ENCODE measurements around the gene GRID1. TPM values are rescaled to one million over a fixed set of nuclear protein-coding genes. Genes with fewer than 3 reads are reported as not detected.

The GRID1 gene
- total RNA-seq, 3 donors from 2014 or later: 2.3 to 8.5 (median 5.9) TPM

GRCh38 chr10:86130737-86131475, 235.7 kb downstream of the GRID1 start:
- no peak for DNase-seq (ENCODE audit: low spot score in 2 of 2)
- peaks cover 3 to 15% of the 10 kb centered on the region in 2 donors for H3K9me3 ChIP-seq
- TF ChIP-seq POLR2AphosphoS5 (IDR thresholded peaks at IDR 0.05): no peak
- TF ChIP-seq CTCF (IDR thresholded peaks at IDR 0.05): no peak
- no peak for TF ChIP-seq POLR2A (IDR thresholded peaks at IDR 0.05)
- H3K4me1 ChIP-seq: no peaks in the 10 kb centered on the region
- H3K4me3 ChIP-seq: no peak overlapping the region
- intact Hi-C loops (cut with DNase I; ENCODE audit: low total_unique reads): no loop called here
- H3K27me3 ChIP-seq: no peaks in the 10 kb centered on the region
- no peaks in the 10 kb centered on the region for H3K36me3 ChIP-seq
- H3K27ac ChIP-seq: no peak overlapping the region

GRCh38 chr10:86130041-86130440, 236.6 kb downstream of the GRID1 start:
- H3K4me1 ChIP-seq: no peaks in the 10 kb centered on the region
- H3K27ac ChIP-seq: no peak overlapping the region
- no peaks in the 10 kb centered on the region for H3K36me3 ChIP-seq
- H3K9me3 ChIP-seq: peaks cover 3 to 15% of the 10 kb centered on the region in 2 donors
- TF ChIP-seq CTCF (IDR thresholded peaks at IDR 0.05) (no peak), POLR2AphosphoS5 (IDR thresholded peaks at IDR 0.05) (no peak), POLR2A (IDR thresholded peaks at IDR 0.05) (no peak)
- intact Hi-C loops (cut with DNase I; ENCODE audit: low total_unique reads): no loop called here
- no peak for DNase-seq (ENCODE audit: low spot score in 2 of 2)
- no peaks in the 10 kb centered on the region for H3K27me3 ChIP-seq
- no peak overlapping the region for H3K4me3 ChIP-seq

- H3K4me3 ChIP-seq: no peak overlapping the region
- no peaks in the 10 kb centered on the region for H3K36me3 ChIP-seq
- H3K27me3 ChIP-seq: no peaks in the 10 kb centered on the region
- no peaks in the 10 kb centered on the region for H3K4me1 ChIP-seq
- TF ChIP-seq POLR2A (IDR thresholded peaks at IDR 0.05): no peak
- H3K27ac ChIP-seq: no peak overlapping the region
- intact Hi-C loops (cut with DNase I; ENCODE audit: low total_unique reads): no loop called here
- no peak for DNase-seq (ENCODE audit: low spot score in 2 of 2)
- H3K9me3 ChIP-seq: peaks cover 3 to 15% of the 10 kb centered on the region in 2 donors
Measured at GRCh38 chr10:86128360-86128759, 238.2 kb downstream of the GRID1 start.

DNA sequence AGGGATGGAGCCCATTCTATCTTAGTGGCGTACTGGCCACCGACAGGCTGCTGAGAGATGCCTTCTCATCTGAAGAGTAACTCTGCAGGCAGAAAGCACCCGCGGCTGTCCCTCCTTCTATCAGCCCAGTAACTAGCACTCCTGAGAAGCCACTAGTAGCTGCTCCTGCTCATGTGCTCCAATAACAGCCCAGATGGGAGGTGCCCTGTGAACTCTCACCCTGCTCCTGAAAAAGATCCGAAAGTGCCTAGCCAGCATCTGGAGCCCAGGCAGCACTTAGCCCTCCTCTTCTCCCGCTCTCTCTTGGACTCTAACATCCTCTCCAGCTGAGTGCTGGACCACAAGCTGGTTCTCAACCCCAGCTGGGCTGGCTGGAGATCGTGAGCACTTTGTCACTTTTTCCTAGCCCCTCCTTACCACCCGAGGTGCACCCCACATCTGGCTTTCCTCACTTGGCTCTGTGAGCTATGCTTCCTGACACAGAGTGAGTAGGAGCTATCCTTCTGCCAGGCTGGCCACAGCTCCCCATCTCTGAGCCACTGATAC, 239.2 kb downstream of the GRID1 start:
- H3K9me3 ChIP-seq: peaks cover 3 to 15% of the 10 kb centered on the region in 2 donors
- H3K4me1 ChIP-seq: no peaks in the 10 kb centered on the region
- H3K27ac ChIP-seq: no peak overlapping the region
- H3K4me3 ChIP-seq: no peak overlapping the region
- H3K27me3 ChIP-seq: no peaks in the 10 kb centered on the region
- intact Hi-C loops (cut with DNase I; ENCODE audit: low total_unique reads): no loop called here
- H3K36me3 ChIP-seq: no peaks in the 10 kb centered on the region
- DNase-seq (ENCODE audit: low spot score in 2 of 2): no peak
- TF ChIP-seq POLR2A (IDR thresholded peaks at IDR 0.05): no peak
- no peak for TF ChIP-seq POLR2AphosphoS5 (IDR thresholded peaks at IDR 0.05)
- TF ChIP-seq CTCF (IDR thresholded peaks at IDR 0.05): no peak

DNA sequence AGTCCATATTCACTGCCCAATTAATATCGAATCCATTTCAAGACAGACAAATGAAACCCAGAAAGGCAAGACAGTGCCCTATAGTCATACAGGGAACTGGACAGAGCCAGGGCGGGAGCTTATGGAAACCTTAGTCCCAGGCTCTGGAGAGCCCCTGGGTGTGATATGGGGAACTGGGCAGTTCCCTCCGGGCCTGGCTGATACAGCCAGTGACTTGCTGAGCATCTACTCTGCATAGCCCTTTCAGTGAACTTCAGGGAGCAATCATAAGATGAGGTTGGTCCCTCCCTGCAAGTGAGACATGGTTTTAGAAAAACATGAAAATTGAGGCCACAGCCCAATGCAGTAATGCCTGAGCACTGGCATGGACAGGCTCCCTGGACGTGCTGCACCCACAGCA, 241.9 kb downstream of the GRID1 start:
- H3K36me3 ChIP-seq: no peaks in the 10 kb centered on the region
- no peaks in the 10 kb centered on the region for H3K27me3 ChIP-seq
- no peak overlapping the region for H3K27ac ChIP-seq
- TF ChIP-seq POLR2A (IDR thresholded peaks at IDR 0.05): no peak
- TF ChIP-seq POLR2AphosphoS5 (IDR thresholded peaks at IDR 0.05): no peak
- TF ChIP-seq CTCF (IDR thresholded peaks at IDR 0.05): no peak
- H3K9me3 ChIP-seq: peaks cover 0 to under 1% of the 10 kb centered on the region in 2 donors
- no peak overlapping the region for H3K4me3 ChIP-seq
- H3K4me1 ChIP-seq: no peaks in the 10 kb centered on the region
- DNase-seq (ENCODE audit: low spot score in 2 of 2): no peak
- intact Hi-C loops (cut with DNase I; ENCODE audit: low total_unique reads): no loop called here

Data from breast epithelium (tissue), 4 donors.